Ascending aorta (tissue), 2 donors: ENCODE data around the gene RPL18. TPM values are rescaled to one million over a fixed set of nuclear protein-coding genes. Genes with fewer than 3 reads are reported as not detected.
A peak's percentile ranks its signal among the peaks of the same experiment; 100 is the strongest.

Experiments used
- DNase-seq, 2 donors: peaks; one replicate each; pipeline ENCODE4 v3.0.0-alpha.2; 2019; ENCODE audit warnings: low spot score in 2 of 2
- H3K27ac ChIP-seq, 2 donors: fragments of 200-600 bp; sonication (generic); one replicate each; pipeline ENCODE4 v1.5.1; 2016 to 2017; ENCODE audit warnings: mild to moderate bottlenecking in 1 of 2
- H3K27me3 ChIP-seq: fragments of 200-600 bp; sonication (generic); one replicate; pipeline ENCODE4 v1.5.1; 2017
- H3K36me3 ChIP-seq, 2 donors: fragments of 200-600 bp; sonication (generic); one replicate each; pipeline ENCODE4 v1.5.1; 2016
- H3K4me1 ChIP-seq, 2 donors: fragments of 200-600 bp; sonication (generic); one replicate each; pipeline ENCODE4 v1.5.1; 2016 to 2017; ENCODE audit warnings: mild to moderate bottlenecking in 1 of 2
- H3K4me3 ChIP-seq, 2 donors: fragments of 200-600 bp; sonication (generic); one replicate each; pipeline ENCODE4 v1.5.1; 2016 to 2017; ENCODE audit warnings: mild to moderate bottlenecking in 1 of 2
- H3K9me3 ChIP-seq, 2 donors: fragments of 200-600 bp; sonication (generic); one replicate each; pipeline ENCODE4 v1.5.1; 2016
- CTCF ChIP-seq, 3 experiments: fragments of 200-600 bp in 2 of 3; fragments of 450-650 bp in 1 of 3; sonication (generic) in 2 of 3; IDR thresholded peaks; one replicate each; pipeline ENCODE4 v1.5.1; 2016 to 2019; ENCODE audit warnings: antibody characterized with exemption in 3 of 3, mild to moderate bottlenecking in 1 of 3, moderate library complexity in 1 of 3
- intact Hi-C: fragments of 100-400 bp; cut with DNase I; formaldehyde crosslinking; loops from one replicate; pipeline ENCODE4 v1.15.1; 2023
- total RNA-seq: library from RNA; depleted of rRNA; stranded (reverse); fragments of >200 nt; gene quantifications from one replicate; pipeline ENCODE4 v1.1.0, GENCODE V29; 2016

Gene RPL18
- total RNA-seq, 1 donor from 2014 or later: 2,223 TPM

GRCh38 chr19:48637449-48637947 lies 18.5 kb upstream of the RPL18 start:
- Histone ChIP-seq H3K36me3 (peaks cover 0 to 3% of the 10 kb centered on the region in 2 donors), H3K4me3 (peak overlapping the region; percentile 66 to 89), H3K4me1 (peaks cover 19 to 39% of the 10 kb centered on the region in 2 donors), H3K9me3 (no peaks in the 10 kb centered on the region), H3K27ac (peak overlapping the region; percentile 94 to 99), H3K27me3 (no peaks in the 10 kb centered on the region)
- DNase-seq: peak; percentile 98 to 100
- no peak for TF ChIP-seq CTCF (IDR thresholded peaks at IDR 0.05)
- intact Hi-C loops: loop anchor here (2.0 to 10.0 kb wide), 5 partner anchors 169 to 1217 kb away; partner anchors contain the start of genes CYTH2, DKKL1, PRMT1 and PTOV1

GRCh38 chr19:48636859-48637448 lies 18.0 kb upstream of the RPL18 start, which contains the start of gene DBP:
TSS of gene DBP (minus strand) at chr19:48637379. CDS start at chr19:48636994, 385 bp downstream.
- peak within 1 kb of the TSS; percentile 94 to 99 for H3K27ac ChIP-seq
- no peaks in the 10 kb centered on the region for H3K27me3 ChIP-seq
- peaks cover 0 to 5% of the 10 kb centered on the region in 2 donors for H3K36me3 ChIP-seq
- H3K4me1 ChIP-seq: peaks cover 19 to 39% of the 10 kb centered on the region in 2 donors
- TF ChIP-seq CTCF (IDR thresholded peaks at IDR 0.05): peak in 1 of 3 experiments; percentile 17
- H3K4me3 ChIP-seq: peak within 1 kb of the TSS; percentile 66 to 89
- DNase-seq: peak in 1 of 2 donors; percentile 81
- no peaks in the 10 kb centered on the region for H3K9me3 ChIP-seq
- intact Hi-C loops: loop anchor here (2.0 to 10.0 kb wide), 5 partner anchors 168 to 1218 kb away; partner anchors contain the start of genes CYTH2, DKKL1, PRMT1 and PTOV1

GRCh38 chr19:48635966-48636858 lies 17.2 kb upstream of the RPL18 start:
- Histone ChIP-seq H3K36me3 (peaks cover 0 to 5% of the 10 kb centered on the region in 2 donors), H3K4me3 (peak overlapping the region; percentile 66 to 89), H3K4me1 (peaks cover 19 to 41% of the 10 kb centered on the region in 2 donors), H3K9me3 (no peaks in the 10 kb centered on the region), H3K27ac (peak overlapping the region; percentile 94 to 99), H3K27me3 (no peaks in the 10 kb centered on the region)
- intact Hi-C loops: loop anchor here (1.0 to 10.0 kb wide), 6 partner anchors 17 to 1219 kb away; partner anchors contain the start of genes CYTH2, DKKL1, PRMT1 and PTOV1
- peak in 1 of 3 experiments; percentile 8 for TF ChIP-seq CTCF (IDR thresholded peaks at IDR 0.05)
- DNase-seq: peak in 1 of 2 donors; percentile 71

GRCh38 chr19:48635263-48635965 lies 16.4 kb upstream of the RPL18 start:
- intact Hi-C loops: loop anchor here (1.0 to 10.0 kb wide), 5 partner anchors 16 to 1219 kb away; partner anchors contain the start of genes DKKL1, PRMT1, PTOV1 and RPL18
- H3K27me3 ChIP-seq: no peaks in the 10 kb centered on the region
- peak in 1 of 2 donors; percentile 83 for DNase-seq
- H3K27ac ChIP-seq: peak overlapping the region; percentile 94 to 99
- no peaks in the 10 kb centered on the region for H3K9me3 ChIP-seq
- no peak for TF ChIP-seq CTCF (IDR thresholded peaks at IDR 0.05)
- H3K4me1 ChIP-seq: peaks cover 24 to 49% of the 10 kb centered on the region in 2 donors
- peaks cover 0 to 5% of the 10 kb centered on the region in 2 donors for H3K36me3 ChIP-seq
- H3K4me3 ChIP-seq: peak overlapping the region; percentile 66 to 89
